ENCODE measurements around the gene CLEC2L.

- no peak for TF ChIP-seq IRF1 (CRISPR knock-in tag; IDR thresholded peaks at IDR 0.05; ENCODE audit: low read depth)
- TF ChIP-seq FOXK2 (IDR thresholded peaks at IDR 0.05), result no peak
- no peak for TF ChIP-seq SMARCC2 (IDR thresholded peaks at IDR 0.05)
- no peak for TF ChIP-seq GABPA (IDR thresholded peaks at IDR 0.05; ENCODE audit: low read depth, low read length)
- no peak for TF ChIP-seq GABPA (CRISPR knock-in tag; IDR thresholded peaks at IDR 0.05; ENCODE audit: low read depth)
These were observed 12.7 kb downstream of the CLEC2L start for GRCh38 chr7:139536152-139536551.

Data from HepG2 (cell line).